ENCODE results near the gene SFTA2. TPM values are rescaled to one million over a fixed set of nuclear protein-coding genes. Genes with fewer than 3 reads are reported as not detected.
"Not testable (repeated sequence)": the region's sequence is repeated elsewhere in the genome, so short reads cannot be mapped to it uniquely, and the experiment has no call there.

Gene SFTA2
- total and polyA plus RNA-seq, 2 of the 8 experiments (the other 6 are each of a cell fraction or from before 2014, with no cell fraction given): not detected

DNA sequence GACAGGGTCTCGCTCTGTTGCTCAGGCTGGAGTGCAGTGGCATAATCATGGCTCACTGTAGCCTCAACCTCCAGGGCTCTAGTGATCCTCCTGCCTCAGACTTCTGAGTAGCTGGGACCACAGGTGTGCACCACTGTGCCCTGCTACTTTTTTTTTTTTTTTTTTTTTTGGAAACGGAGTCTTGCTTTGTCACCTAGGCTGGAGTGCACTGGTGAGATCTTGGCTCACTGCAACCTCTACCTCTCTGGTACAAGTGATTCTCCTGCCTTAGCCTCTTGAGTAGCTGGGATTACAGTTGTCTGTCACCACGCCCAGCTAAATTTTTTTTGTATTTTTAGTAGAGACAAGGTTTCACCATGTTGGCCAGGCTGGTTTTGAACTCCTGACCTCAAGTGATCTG, 4.9 kb downstream of the SFTA2 start:
- H2AFZ ChIP-seq (ENCODE audit: low read length); H4K20me1 ChIP-seq (replicated peaks in 1 of 2; ENCODE audit: control insufficient read depth in 1 of 2, insufficient read depth in 2 of 2, low read length in 2 of 2); H3K23me2 ChIP-seq (ENCODE audit: low read depth, low read length); H3K4me2 ChIP-seq (ENCODE audit: insufficient read depth in 1 of 2, low read depth in 2 of 2, low read length in 2 of 2); H3K23ac ChIP-seq (ENCODE audit: insufficient read length); H4K8ac ChIP-seq (ENCODE audit: extremely low read depth, insufficient read depth, low read length); H3K56ac ChIP-seq (replicated peaks; ENCODE audit: insufficient read length, low read depth, low read length); FAIRE-seq; H3K18ac ChIP-seq (ENCODE audit: extremely low read depth, low read length); H2BK20ac ChIP-seq (ENCODE audit: low read length); H2BK5ac ChIP-seq (ENCODE audit: low read depth, low read length); H3K9me3 ChIP-seq (ENCODE audit: insufficient read depth in 2 of 2, low read depth in 1 of 2, low read length in 1 of 2); H3K4ac ChIP-seq (replicated peaks; ENCODE audit: insufficient read length, low read depth, low read length); H2BK120ac ChIP-seq (replicated peaks; ENCODE audit: low read depth, low read length); H3K79me2 ChIP-seq (ENCODE audit: control insufficient read depth in 1 of 2, insufficient read depth in 2 of 2, low read length in 2 of 2); H3K27me3 ChIP-seq (replicated peaks in 1 of 4; ENCODE audit: control insufficient read depth in 3 of 4, extremely low read depth in 1 of 4, insufficient read depth in 3 of 4, low read length in 3 of 4); H3K14ac ChIP-seq (ENCODE audit: insufficient read length); H3K9ac ChIP-seq (replicated peaks in 1 of 4; ENCODE audit: extremely low read depth in 1 of 4, low read depth in 3 of 4, low read length in 3 of 4); DNase-seq (ENCODE audit: low read depth in 1 of 2, low spot score in 2 of 2); H3K79me1 ChIP-seq (ENCODE audit: low read depth, low read length); H3K27ac ChIP-seq (ENCODE audit: low read depth, low read length); H3K4me3 ChIP-seq (ENCODE audit: extremely low read depth in 1 of 4, insufficient read depth in 2 of 4, low read depth in 3 of 4, low read length in 4 of 4); H2BK15ac ChIP-seq (ENCODE audit: low read length); H2BK12ac ChIP-seq (ENCODE audit: low read depth, low read length); H2AK5ac ChIP-seq (ENCODE audit: low read depth, low read length); H4K5ac ChIP-seq (ENCODE audit: insufficient read length, low read depth, low read length); H4K91ac ChIP-seq (replicated peaks; ENCODE audit: insufficient read length, low read length); H3K4me1 ChIP-seq (replicated peaks in 1 of 4; ENCODE audit: control insufficient read depth in 3 of 4, insufficient read depth in 4 of 4, low read length in 3 of 4): not testable (repeated sequence)
- CTCF ChIA-PET (ENCODE audit: partially characterized antibody): interaction anchor here (0.7 to 16.0 kb wide), 7 partner anchors 11 to 156 kb away, joined by 3 to 285 read pairs (median 10); partner anchors contain the start of genes MUCL3 and VARS2
- 88% methylated on average over 2 of the region's 3 CpGs; no CpG with 5 or more reads in 1 of the 2 experiments for WGBS, 2 experiments (ENCODE audit: extremely low coverage in 1 of 2, insufficient coverage in 1 of 2, insufficient read length in 1 of 2, insufficient replicate concordance in 2 of 2, low coverage in 1 of 2, low lambda C conversion rate in 2 of 2, missing lambda C conversion rate in 1 of 2)
- POLR2A ChIA-PET (ENCODE audit: partially characterized antibody): interaction anchor here (0.8 to 3.6 kb wide), 2 partner anchors 11 to 45 kb away, joined by 3 to 22 read pairs; partner anchors contain the start of gene VARS2
- peaks cover 3 to 27% (median 14%) of the 10 kb centered on the region in 4 experiments; a peak in 7 of 8 replicates for H3K36me3 ChIP-seq (ENCODE audit: control insufficient read depth in 2 of 4, insufficient read depth in 4 of 4, low read length in 3 of 4)
